ENCODE results near the gene SPRN. TPM values are rescaled to one million over a fixed set of nuclear protein-coding genes. Genes with fewer than 3 reads are reported as not detected.
A peak's percentile ranks its signal among the peaks of the same experiment; 100 is the strongest.

Gene SPRN
- total RNA-seq, 4 donors from 2014 or later = 0.34 to 0.71 TPM; not detected in 2

GRCh38 chr10:133464582-133465031 is 40.2 kb upstream of the SPRN start:
- intact Hi-C loops (cut with DNase I) = no loop called here
- DNase-seq (ENCODE audit: extremely low spot score) = peak; percentile 50
- Histone ChIP-seq H3K36me3 (peaks cover 0 to 38% (median 10%) of the 10 kb centered on the region in 4 donors), H3K4me3 (no peak overlapping the region), H3K27me3 (no peaks in the 10 kb centered on the region), H3K9me3 (no peaks in the 10 kb centered on the region), H3K4me1 (no peaks in the 10 kb centered on the region), H3K27ac (replicated peaks in 1 of 4) (no peak overlapping the region)
- no peak for TF ChIP-seq POLR2AphosphoS5 (IDR thresholded peaks at IDR 0.05)
- no peak for TF ChIP-seq EP300 (IDR thresholded peaks at IDR 0.05)
- TF ChIP-seq POLR2A (IDR thresholded peaks at IDR 0.05; ENCODE audit: low read depth) = no peak
- TF ChIP-seq, protein P1, sequence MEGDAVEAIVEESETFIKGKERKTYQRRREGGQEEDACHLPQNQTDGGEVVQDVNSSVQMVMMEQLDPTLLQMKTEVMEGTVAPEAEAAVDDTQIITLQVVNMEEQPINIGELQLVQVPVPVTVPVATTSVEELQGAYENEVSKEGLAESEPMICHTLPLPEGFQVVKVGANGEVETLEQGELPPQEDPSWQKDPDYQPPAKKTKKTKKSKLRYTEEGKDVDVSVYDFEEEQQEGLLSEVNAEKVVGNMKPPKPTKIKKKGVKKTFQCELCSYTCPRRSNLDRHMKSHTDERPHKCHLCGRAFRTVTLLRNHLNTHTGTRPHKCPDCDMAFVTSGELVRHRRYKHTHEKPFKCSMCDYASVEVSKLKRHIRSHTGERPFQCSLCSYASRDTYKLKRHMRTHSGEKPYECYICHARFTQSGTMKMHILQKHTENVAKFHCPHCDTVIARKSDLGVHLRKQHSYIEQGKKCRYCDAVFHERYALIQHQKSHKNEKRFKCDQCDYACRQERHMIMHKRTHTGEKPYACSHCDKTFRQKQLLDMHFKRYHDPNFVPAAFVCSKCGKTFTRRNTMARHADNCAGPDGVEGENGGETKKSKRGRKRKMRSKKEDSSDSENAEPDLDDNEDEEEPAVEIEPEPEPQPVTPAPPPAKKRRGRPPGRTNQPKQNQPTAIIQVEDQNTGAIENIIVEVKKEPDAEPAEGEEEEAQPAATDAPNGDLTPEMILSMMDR (IDR thresholded peaks at IDR 0.05) = no peak
- 92% methylated on average over 11 of the region's 12 CpGs for WGBS

DNA sequence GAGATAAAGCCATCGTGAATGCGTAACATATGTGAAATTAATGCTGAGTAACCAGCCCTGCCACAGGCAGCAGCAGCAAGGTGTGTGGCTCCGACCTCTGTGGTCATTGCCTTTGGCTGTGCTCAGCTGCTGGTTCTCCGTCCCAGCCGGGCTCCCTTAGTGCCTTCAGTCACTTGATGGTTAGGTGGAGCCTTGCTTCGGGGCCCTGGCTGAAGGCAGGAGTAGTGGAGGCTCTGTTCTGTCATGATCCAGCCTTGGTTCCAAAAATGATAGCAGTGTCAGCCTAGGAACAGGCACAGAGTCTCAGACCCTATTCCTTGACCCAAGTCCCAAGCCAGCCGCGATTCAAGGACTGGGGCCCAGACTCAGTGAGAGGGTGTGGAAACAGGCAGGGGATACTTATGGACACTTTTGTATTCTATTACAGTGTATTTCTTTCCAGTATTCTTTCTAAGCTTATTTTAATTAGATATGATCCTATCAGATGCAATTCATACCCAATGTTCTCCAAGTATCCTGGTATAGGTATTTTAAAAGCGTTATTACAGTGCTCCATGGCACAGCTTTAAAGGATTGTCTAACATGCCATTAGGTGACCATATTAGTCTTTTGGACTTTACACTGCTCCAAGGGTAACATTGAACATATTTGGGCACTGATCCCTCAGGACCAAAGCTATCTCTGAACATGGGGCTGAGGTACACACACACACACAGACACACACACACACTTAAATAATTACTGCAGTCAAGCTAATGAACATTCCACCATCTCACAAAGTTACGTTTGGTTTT is 38.3 kb upstream of the SPRN start:
- Histone ChIP-seq H3K4me1 (no peaks in the 10 kb centered on the region), H3K27me3 (no peaks in the 10 kb centered on the region), H3K27ac (replicated peaks in 1 of 4) (no peak overlapping the region), H3K36me3 (peaks cover 0 to 33% (median 7%) of the 10 kb centered on the region in 4 donors), H3K4me3 (no peak overlapping the region), H3K9me3 (no peaks in the 10 kb centered on the region)
- intact Hi-C loops (cut with DNase I) = no loop called here
- peak; percentile 75 for DNase-seq (ENCODE audit: extremely low spot score)
- TF ChIP-seq POLR2A (IDR thresholded peaks at IDR 0.05; ENCODE audit: low read depth) (no peak), EP300 (IDR thresholded peaks at IDR 0.05) (no peak), POLR2AphosphoS5 (IDR thresholded peaks at IDR 0.05) (no peak)
- TF ChIP-seq, protein P1 (IDR thresholded peaks at IDR 0.05) = no peak
- WGBS = 93% methylated on average over 10 of the region's 10 CpGs

GRCh38 chr10:133461841-133462240 is 37.4 kb upstream of the SPRN start:
- intact Hi-C loops (cut with DNase I) = no loop called here
- peaks cover 0 to 29% (median under 1%) of the 10 kb centered on the region in 4 donors for H3K36me3 ChIP-seq
- no peak overlapping the region for H3K4me3 ChIP-seq
- no peaks in the 10 kb centered on the region for H3K27me3 ChIP-seq
- WGBS = 70% methylated on average over 3 of the region's 8 CpGs
- no peak overlapping the region for H3K27ac ChIP-seq (replicated peaks in 1 of 4)
- TF ChIP-seq, protein P1 (IDR thresholded peaks at IDR 0.05) = no peak
- TF ChIP-seq EP300 (IDR thresholded peaks at IDR 0.05) (no peak), POLR2A (IDR thresholded peaks at IDR 0.05; ENCODE audit: low read depth) (no peak), POLR2AphosphoS5 (IDR thresholded peaks at IDR 0.05) (no peak)
- H3K4me1 ChIP-seq = no peaks in the 10 kb centered on the region
- H3K9me3 ChIP-seq = no peaks in the 10 kb centered on the region
- peak; percentile 84 for DNase-seq (ENCODE audit: extremely low spot score)

GRCh38 chr10:133461027-133461426 is 36.6 kb upstream of the SPRN start:
- Histone ChIP-seq H3K27me3 (no peaks in the 10 kb centered on the region), H3K27ac (replicated peaks in 1 of 4) (no peak overlapping the region), H3K9me3 (no peaks in the 10 kb centered on the region), H3K36me3 (peaks cover 0 to 26% (median 0%) of the 10 kb centered on the region in 4 donors), H3K4me1 (no peaks in the 10 kb centered on the region), H3K4me3 (no peak overlapping the region)
- WGBS = 93% methylated on average over 3 of the region's 7 CpGs
- intact Hi-C loops (cut with DNase I) = no loop called here
- peak; percentile 24 for DNase-seq (ENCODE audit: extremely low spot score)
- TF ChIP-seq POLR2A (IDR thresholded peaks at IDR 0.05; ENCODE audit: low read depth) (no peak), EP300 (IDR thresholded peaks at IDR 0.05) (no peak), POLR2AphosphoS5 (IDR thresholded peaks at IDR 0.05) (no peak)
- TF ChIP-seq, protein P1 (IDR thresholded peaks at IDR 0.05) = no peak
